Sigmoid colon (tissue), 7 donors: ENCODE measurements around the gene PICK1. TPM values are rescaled to one million over a fixed set of nuclear protein-coding genes. Genes with fewer than 3 reads are reported as not detected.

Experiments
- DNase-seq: peaks from one replicate; pipeline ENCODE4 v3.0.0-alpha.2; 2019
- H3K27ac ChIP-seq, 4 donors: fragments of 200-600 bp; sonication (generic); one replicate each; pipeline ENCODE4 v1.5.1; 2016 to 2019; ENCODE audit warnings: mild to moderate bottlenecking in 1 of 4
- H3K27me3 ChIP-seq, 3 donors: fragments of 200-600 bp; sonication (generic); one replicate each; pipeline ENCODE4 v1.5.1; 2019; ENCODE audit warnings: mild to moderate bottlenecking in 1 of 3
- H3K36me3 ChIP-seq, 4 donors: fragments of 200-600 bp; sonication (generic); one replicate each; pipeline ENCODE4 v1.5.1; 2016 to 2019
- H3K4me1 ChIP-seq, 4 donors: fragments of 200-600 bp; sonication (generic); one replicate each; pipeline ENCODE4 v1.5.1; 2017 to 2019
- H3K4me3 ChIP-seq, 4 donors: fragments of 200-600 bp; sonication (generic); one replicate each; pipeline ENCODE4 v1.5.1; 2017 to 2019; ENCODE audit warnings: mild to moderate bottlenecking in 2 of 4, moderate library complexity in 1 of 4
- H3K9me3 ChIP-seq, 4 donors: fragments of 200-600 bp in 3 of 4; sonication (generic) in 3 of 4; one replicate each; pipeline versions ENCODE4 v1.5.1 to v1.6.1; 2013 to 2019
- EP300 ChIP-seq, 4 donors: sonication (generic); formaldehyde crosslinking; IDR thresholded peaks; one replicate each; pipeline ENCODE4 v1.6.1; 2017; ENCODE audit warnings: antibody characterized with exemption in 4 of 4
- POLR2A ChIP-seq, 2 donors: fragments of 450-650 bp; IDR thresholded peaks; one replicate each; pipeline ENCODE4 v1.6.1; 2016; ENCODE audit warnings: antibody characterized with exemption in 2 of 2, mild to moderate bottlenecking in 2 of 2, moderate library complexity in 2 of 2
- POLR2AphosphoS5 ChIP-seq, 4 donors: sonication (generic); formaldehyde crosslinking; IDR thresholded peaks; one replicate each; pipeline ENCODE4 v1.6.1; 2017; ENCODE audit warnings: antibody characterized with exemption in 4 of 4
- WGBS, 2 donors: extraction: QIAGEN DNeasy Blood & Tissue Kit; methylation state at CpG; one replicate each; pipeline ENCODE4 v1.1.7; 2013; 5-methylcytosine and 5-hydroxymethylcytosine counted together
- intact Hi-C: fragments of 100-400 bp; cut with DNase I; formaldehyde crosslinking; loops from one replicate; pipeline ENCODE4 v1.15.1; 2023
- polyA plus RNA-seq, 3 donors: library from polyadenylated mRNA; stranded (reverse); fragments of 200-250 nt; gene quantifications; one replicate each; pipeline ENCODE4 v1.2.3, GENCODE V29; 2013
- total RNA-seq, 4 donors: library from RNA; depleted of rRNA; stranded (reverse); fragments of >200 nt; gene quantifications; one replicate each; pipeline ENCODE4 v1.1.0, GENCODE V29; 2016
- TF ChIP-seq, protein P1 (sequence below), 4 experiments: fragments of 450-650 bp in 3 of 4; fragments of 200-600 bp in 1 of 4; IDR thresholded peaks; one replicate each; pipeline ENCODE4 v1.5.1; 2016 to 2019; ENCODE audit warnings: antibody characterized with exemption in 4 of 4, mild to moderate bottlenecking in 3 of 4, moderate library complexity in 2 of 4
- donor health status: healthy with polysubstance abuse.
- donor health status: Bipolar disorder and iron deficiency.
- donor health status: healthy.

PICK1 gene
- total and polyA plus RNA-seq, 7 donors: 14.3 to 38.9 (median 21.0) TPM

DNA sequence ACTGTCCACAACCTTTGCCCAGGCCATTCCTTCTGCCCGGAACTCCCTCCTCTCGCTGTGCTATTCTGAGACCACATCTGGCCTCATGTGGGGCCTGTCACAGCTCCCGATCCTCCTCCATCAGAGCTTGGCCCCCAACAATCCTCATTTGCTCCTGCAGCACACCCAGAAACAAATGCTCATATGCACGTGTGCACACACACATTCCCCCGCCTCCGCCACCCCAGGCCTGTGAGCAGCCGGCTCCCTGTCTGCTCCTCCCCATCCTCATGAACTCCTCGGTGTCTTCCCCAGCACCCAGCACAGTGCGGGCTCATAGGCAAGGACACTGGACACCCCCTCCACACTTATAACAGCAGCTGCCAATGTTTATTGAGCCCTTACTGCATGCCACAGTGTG, 29.7 kb upstream of the PICK1 start:
- Histone ChIP-seq H3K27me3 (no peaks in the 10 kb centered on the region), H3K36me3 (no peaks in the 10 kb centered on the region), H3K27ac (peak overlapping the region in 1 of 4 donors; percentile 11), H3K4me3 (no peak overlapping the region), H3K9me3 (no peaks in the 10 kb centered on the region), H3K4me1 (peaks cover 0 to 10% (median under 1%) of the 10 kb centered on the region in 4 donors)
- intact Hi-C loops: no loop called here
- WGBS, 2 donors: 90 to 91% methylated on average over 9 of the region's 9 CpGs
- no peak for DNase-seq
- no peak for TF ChIP-seq EP300 (IDR thresholded peaks at IDR 0.05)
- no peak for TF ChIP-seq POLR2A (IDR thresholded peaks at IDR 0.05)
- TF ChIP-seq, protein P1, sequence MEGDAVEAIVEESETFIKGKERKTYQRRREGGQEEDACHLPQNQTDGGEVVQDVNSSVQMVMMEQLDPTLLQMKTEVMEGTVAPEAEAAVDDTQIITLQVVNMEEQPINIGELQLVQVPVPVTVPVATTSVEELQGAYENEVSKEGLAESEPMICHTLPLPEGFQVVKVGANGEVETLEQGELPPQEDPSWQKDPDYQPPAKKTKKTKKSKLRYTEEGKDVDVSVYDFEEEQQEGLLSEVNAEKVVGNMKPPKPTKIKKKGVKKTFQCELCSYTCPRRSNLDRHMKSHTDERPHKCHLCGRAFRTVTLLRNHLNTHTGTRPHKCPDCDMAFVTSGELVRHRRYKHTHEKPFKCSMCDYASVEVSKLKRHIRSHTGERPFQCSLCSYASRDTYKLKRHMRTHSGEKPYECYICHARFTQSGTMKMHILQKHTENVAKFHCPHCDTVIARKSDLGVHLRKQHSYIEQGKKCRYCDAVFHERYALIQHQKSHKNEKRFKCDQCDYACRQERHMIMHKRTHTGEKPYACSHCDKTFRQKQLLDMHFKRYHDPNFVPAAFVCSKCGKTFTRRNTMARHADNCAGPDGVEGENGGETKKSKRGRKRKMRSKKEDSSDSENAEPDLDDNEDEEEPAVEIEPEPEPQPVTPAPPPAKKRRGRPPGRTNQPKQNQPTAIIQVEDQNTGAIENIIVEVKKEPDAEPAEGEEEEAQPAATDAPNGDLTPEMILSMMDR (IDR thresholded peaks at IDR 0.05): no peak
- no peak for TF ChIP-seq POLR2AphosphoS5 (IDR thresholded peaks at IDR 0.05)

DNA sequence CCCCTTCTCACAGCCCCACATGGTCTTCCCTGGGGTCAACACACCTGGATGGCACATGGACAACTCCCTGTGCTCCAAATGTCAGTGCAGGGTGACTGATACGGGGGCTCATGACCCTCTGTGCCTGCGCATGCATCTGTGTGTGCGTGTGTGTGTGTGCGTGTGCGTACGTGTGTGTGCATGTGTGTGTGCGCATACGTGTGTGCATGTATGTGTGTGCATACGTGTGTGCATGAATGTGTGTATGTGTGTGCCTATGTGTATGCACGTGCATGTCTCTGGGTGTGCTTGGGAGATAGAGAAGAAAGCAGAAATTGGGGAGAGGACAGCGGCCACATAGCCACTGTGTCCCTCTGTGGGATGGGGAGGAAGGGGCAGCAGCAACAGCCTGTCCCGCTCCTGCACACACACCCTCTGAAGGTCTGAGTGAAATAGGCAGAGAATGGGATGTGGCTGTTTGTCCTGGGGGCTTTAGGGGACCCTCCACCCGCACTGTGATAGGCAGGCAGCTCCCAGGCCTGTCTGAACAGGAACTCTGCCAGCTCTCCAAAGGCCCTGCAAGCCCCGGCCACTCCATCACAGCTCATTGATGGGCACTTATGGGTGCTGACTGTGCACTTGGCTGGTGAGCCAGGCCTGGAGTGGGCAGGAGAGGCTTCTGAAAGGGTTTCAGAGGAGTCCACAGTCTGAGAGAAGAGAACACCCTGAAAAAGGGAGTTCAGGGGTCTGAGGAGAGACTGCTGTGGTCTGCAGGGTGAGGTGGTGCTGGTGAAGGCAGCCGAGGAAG, 28.7 kb upstream of the PICK1 start:
- Histone ChIP-seq H3K4me3 (no peak overlapping the region), H3K9me3 (no peaks in the 10 kb centered on the region), H3K27ac (no peak overlapping the region), H3K4me1 (peaks cover 0 to 21% (median 9%) of the 10 kb centered on the region in 4 donors), H3K36me3 (no peaks in the 10 kb centered on the region), H3K27me3 (no peaks in the 10 kb centered on the region)
- TF ChIP-seq POLR2A (IDR thresholded peaks at IDR 0.05) (no peak), EP300 (IDR thresholded peaks at IDR 0.05) (no peak), POLR2AphosphoS5 (IDR thresholded peaks at IDR 0.05) (no peak)
- TF ChIP-seq, protein P1 (IDR thresholded peaks at IDR 0.05): no peak
- DNase-seq: no peak
- intact Hi-C loops: no loop called here
- 92 to 95% methylated on average over 15 of the region's 15 CpGs for WGBS, 2 donors

DNA sequence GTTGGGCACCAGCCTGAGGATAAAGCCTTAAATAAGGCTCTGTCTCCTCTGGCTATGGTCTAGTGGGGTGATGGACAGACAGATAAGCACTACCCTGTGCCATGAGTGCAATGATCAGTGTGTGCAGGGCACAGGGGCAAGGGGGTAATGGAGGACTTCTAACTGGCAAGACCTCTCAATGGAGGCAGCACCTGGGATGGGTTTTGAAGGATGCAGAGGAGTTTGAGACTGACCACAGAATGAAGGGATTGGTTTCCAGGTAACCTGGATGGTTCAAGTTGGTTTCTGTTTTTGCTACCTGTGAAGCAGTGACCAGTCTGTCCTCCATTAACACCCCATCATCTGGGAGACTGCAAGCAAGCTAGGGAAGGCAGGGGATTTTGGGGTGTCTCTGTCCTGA, 27.8 kb upstream of the PICK1 start:
- H3K27ac ChIP-seq: no peak overlapping the region
- no peaks in the 10 kb centered on the region for H3K27me3 ChIP-seq
- no peaks in the 10 kb centered on the region for H3K36me3 ChIP-seq
- H3K9me3 ChIP-seq: no peaks in the 10 kb centered on the region
- TF ChIP-seq EP300 (IDR thresholded peaks at IDR 0.05) (no peak), POLR2AphosphoS5 (IDR thresholded peaks at IDR 0.05) (no peak), POLR2A (IDR thresholded peaks at IDR 0.05) (no peak)
- TF ChIP-seq, protein P1 (IDR thresholded peaks at IDR 0.05): no peak
- H3K4me3 ChIP-seq: no peak overlapping the region
- H3K4me1 ChIP-seq: peaks cover 0 to 29% (median 17%) of the 10 kb centered on the region in 4 donors
- DNase-seq: no peak
- intact Hi-C loops: no loop called here

DNA sequence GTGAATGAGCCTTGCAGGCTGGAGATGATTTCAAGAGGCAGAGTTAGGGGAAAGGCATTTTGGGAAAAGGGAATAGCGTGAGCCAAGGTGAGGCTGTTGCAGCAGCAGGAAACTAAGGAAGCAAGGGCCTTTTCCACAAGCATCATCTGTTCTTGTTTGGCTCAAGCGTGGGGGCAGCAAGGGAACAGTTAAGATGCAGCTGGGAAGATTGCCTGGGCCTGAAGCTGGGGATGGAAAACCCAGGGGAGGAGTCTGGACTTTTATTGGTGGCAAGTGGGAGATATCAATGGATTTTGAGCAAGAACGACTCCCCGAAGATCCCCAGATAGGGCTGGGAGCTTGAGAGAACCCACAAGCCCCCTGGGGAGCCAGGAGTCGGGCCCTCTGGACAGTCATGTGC, 27.3 kb upstream of the PICK1 start:
- Histone ChIP-seq H3K27ac (peak overlapping the region in 2 of 4 donors; percentile 37 to 75), H3K9me3 (no peaks in the 10 kb centered on the region), H3K4me1 (peaks cover 0 to 34% (median 22%) of the 10 kb centered on the region in 4 donors), H3K36me3 (no peaks in the 10 kb centered on the region), H3K27me3 (no peaks in the 10 kb centered on the region), H3K4me3 (no peak overlapping the region)
- WGBS, 2 donors: 49 to 58% methylated on average over 5 of the region's 5 CpGs
- TF ChIP-seq POLR2A (IDR thresholded peaks at IDR 0.05) (no peak), POLR2AphosphoS5 (IDR thresholded peaks at IDR 0.05) (no peak), EP300 (IDR thresholded peaks at IDR 0.05) (no peak)
- TF ChIP-seq, protein P1 (IDR thresholded peaks at IDR 0.05): no peak
- intact Hi-C loops: no loop called here
- DNase-seq: no peak
